Measurements from ENCODE around the gene MTOR.

The MTOR gene

DNA sequence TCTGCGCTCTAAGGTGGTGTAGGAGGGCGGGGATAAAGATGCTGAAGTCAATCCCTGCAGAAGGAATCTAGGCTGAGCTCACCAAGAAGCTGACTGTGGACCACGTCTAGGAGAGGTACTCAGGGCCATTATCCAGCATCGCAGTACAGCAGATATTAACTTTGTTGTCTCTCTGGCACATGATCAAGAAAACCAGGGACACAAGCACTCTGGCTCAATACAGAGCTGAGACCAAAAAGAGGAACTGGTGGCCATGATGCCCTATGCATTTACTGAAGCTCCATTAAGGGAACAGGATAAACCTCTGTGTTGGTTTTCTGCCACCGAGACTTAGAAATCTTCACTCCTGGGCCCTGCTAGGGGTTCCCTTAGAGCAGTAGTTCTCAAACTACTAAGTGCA is 111.2 kb downstream of the MTOR start:
- no peak for DNase-seq (ENCODE audit: low read depth in 2 of 2)

DNA sequence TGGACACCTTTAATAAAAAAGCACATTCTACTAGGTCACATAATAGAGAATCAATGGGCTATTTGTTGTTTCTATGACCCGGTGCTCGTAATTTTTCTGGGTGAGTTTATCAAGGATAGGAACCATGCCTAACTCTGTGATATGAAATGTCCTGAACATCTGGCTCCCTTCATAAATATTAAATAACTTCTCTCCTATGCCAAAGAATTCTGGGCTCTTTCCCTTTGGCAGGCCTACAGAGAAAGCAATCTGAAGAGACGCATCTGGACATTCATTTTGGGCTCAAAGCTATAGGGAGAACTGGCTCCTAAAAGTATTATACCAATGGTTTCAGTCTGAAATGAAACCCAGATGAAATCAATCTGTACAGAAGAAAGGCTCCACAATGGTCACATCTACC is 112.0 kb downstream of the MTOR start:
- DNase-seq (ENCODE audit: low read depth in 2 of 2), result no peak

DNA sequence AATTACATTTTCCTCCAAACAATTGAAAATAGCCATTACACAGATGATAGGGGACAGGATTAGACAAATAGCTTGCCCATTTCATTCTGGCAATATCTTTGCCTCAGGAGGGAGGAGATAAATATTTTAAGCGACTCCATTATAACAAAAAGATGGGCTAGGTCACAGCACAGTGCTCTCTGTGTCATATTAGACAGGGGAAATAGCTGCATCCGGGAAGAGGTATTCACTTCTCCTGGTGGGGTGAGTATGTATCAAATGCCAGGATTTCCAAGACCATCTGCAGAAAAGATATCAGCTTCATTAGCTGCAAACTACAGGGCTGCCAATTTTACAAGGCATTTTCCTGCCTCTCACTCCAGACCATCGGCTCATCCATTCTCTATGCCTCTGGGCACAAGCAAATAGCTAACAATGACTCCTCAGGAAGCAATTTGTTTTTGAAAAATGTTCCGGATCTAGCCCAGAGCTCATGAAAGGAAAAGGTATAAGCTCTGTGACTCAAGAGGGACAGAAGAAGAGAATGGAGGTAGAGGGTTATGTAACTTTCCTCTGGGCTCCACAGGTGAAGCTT is 115.1 kb downstream of the MTOR start:
- no peak for DNase-seq (ENCODE audit: low read depth in 2 of 2)

DNA sequence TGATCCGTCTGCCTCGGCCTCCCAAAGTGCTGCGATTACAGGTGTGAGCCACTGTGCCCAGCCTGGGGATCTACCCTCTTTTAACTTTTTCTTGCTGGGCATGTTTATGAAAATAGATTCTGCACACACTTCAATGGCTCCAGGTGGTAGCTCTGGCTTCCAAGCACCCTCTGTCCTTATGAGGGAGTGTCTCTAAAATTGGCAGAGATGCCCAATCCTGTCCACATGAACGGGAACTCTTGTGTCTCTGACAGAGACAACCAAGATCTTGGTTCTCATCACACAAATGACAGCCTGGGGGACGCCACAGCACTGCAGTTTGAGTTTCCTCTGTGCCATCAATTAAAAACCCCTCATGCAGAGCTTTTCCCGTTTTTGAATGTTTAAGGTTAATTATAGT is 116.6 kb downstream of the MTOR start:
- DNase-seq (ENCODE audit: low read depth in 2 of 2), result no peak

DNA sequence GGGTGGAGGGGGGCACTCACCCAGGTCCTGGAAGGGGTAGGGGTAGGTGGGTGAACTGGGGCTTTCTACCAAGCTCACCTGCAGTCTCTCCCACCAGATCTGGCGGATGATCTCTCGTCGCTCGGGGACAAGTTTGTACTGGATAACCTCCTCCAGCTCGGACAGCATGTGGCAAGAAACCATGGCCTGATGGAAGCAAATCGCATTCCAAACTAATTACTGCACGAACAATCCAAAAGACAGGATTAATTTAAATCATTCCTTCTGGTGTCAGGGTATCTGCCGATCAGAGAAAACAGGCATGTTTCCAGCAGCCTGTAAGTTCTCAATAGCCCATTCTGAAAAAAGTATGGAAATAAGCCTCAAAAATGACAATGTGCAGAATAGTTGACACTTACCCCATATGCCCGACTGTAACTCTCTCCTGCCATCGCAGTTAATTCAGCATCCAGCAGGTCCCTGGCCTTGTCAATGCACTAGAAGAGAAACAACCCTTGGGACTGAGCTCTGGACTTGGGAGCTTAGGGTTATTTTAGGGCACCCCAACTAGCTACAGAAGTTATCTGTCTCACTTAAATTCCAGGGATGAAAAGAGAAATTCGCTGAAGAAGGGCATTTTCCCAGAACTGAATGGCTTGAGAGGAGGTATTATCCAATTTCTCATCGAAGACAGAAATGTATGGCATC is 117.6 kb downstream of the MTOR start:
- no peak for DNase-seq (ENCODE audit: low read depth in 2 of 2)

DNA sequence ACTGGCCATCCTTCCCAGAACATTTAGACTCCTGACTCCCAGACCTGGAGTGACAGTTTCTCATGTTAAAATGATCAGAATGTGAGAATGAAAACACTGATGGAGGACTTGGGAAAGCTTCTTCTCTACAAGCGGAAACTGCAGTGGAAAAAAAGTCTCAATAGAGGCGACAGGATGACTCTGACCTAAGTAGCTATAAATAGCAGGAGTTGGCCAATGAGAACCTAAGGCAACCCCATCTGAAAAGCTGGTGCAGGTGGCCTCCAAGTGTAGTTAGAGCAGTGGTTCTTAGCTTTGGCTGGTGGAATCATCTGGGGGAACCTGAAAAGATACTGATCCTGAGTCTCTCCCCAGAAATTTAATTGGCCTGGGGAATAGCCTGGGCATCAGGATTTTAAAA is 118.4 kb downstream of the MTOR start:
- DNase-seq (ENCODE audit: low read depth in 2 of 2), result no peak

DNA sequence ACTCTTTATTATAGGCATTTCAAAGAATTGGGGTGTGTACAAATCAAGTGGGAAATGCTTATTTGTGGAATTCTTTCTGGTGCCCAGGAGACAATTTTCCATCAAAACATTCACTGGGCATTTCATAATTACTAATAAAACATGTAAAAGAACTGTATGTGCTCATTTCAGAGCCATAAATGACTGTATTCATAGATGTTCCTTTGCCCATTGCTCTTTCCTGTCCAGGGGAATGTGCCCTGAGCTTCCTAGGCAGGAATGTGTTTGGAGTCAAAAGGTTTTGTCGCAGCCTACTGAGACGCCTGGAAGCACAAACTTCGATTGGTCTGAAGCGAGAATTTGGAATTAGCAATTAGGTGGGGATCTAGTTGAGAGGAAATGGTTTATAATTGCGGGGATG is 119.0 kb downstream of the MTOR start:
- DNase-seq (ENCODE audit: low read depth in 2 of 2), result no peak

DNA sequence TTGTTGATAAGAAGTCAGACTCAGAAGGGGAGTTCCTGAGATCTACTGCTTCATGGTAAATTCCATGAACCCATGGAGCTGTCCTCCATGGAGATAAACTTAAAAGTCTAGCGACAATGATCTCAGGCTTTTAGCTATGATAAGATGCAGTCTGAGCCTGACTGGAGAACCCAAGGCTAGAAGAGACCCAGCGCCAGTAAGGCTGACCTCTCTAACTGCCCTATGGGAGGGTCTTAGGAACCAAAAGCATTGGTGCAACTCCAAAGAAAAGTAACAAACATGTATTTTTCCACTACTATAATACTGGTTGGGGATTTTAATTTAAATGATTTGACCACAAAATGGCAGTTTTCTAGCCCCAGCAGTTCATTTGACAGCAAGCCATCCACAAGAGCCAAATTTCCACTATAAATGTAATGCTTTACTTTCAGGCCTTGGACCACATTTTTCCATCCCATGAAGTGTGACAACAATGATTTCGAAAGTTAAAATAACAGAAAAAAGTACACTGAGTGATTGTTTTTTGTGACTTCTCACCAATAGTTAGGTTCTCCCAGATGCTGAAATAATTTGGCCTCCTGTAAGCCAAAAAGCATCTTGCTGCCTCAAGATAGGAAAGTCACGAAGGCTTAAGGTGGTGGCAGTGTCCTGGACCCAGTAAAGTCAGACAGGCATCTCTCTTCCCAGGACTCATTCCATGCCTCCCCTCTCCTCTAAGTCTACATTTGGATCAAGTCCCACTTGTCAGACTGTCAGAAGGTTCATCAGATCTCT is 119.5 kb downstream of the MTOR start:
- DNase-seq (ENCODE audit: low read depth in 2 of 2), result no peak

DNA sequence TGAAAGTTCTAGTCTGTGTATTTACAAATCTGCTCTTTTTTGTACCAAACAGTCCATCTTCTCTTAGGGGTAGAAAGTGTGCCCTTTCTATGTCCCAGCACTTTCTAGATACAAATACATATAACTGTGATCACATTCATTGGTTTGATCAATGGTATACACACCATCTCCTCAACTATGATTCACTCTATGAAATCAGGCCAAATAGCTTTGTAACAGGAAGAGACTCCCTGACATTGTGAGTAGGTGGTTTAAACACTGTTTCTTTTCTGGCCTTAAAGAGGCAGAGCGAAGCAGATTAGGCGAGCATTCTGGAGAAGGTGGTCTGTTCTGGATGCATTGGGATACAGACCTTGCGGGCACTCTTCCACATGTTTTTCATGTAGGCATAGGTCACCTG is 123.4 kb downstream of the MTOR start:
- DNase-seq (ENCODE audit: low read depth in 2 of 2), result no peak

DNA sequence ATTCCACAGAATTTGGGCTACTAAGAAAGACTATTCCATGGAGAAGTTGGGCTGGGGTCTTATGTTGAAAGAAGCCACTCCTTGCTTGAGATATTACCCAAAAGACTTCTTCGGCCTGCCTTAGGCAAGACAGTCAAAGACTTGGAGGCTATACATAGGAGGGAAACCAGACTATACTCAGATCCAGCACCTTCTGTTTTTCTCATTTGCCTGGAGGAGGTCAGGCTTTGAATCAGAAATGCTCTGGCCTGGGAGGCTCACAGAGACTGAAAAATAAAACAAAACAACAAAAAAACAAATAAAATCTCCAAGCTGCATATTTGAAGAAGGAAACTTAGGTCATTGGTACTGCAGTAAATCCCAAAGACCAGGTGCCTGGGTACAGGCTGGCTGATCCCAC is 124.3 kb downstream of the MTOR start:
- DNase-seq (ENCODE audit: low read depth in 2 of 2), result no peak

DNA sequence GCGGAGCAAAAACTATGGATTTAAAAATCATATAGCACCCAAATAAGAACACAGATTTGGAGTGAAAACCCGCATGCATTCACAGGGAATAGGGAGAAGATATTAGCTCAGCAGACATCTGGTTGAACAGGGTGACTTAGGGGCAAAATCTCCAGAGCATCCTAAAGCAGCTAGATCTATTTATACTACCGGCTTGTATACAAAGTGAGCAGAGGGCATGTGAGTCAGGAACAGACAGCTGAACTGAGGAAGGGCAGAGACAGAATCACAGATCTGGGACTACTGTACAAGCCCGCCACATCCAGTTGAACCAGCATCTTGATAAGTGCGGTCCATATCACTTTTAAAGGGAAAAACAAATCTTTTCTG is 127.5 kb downstream of the MTOR start:
- DNase-seq (ENCODE audit: low read depth in 2 of 2), result no peak

DNA sequence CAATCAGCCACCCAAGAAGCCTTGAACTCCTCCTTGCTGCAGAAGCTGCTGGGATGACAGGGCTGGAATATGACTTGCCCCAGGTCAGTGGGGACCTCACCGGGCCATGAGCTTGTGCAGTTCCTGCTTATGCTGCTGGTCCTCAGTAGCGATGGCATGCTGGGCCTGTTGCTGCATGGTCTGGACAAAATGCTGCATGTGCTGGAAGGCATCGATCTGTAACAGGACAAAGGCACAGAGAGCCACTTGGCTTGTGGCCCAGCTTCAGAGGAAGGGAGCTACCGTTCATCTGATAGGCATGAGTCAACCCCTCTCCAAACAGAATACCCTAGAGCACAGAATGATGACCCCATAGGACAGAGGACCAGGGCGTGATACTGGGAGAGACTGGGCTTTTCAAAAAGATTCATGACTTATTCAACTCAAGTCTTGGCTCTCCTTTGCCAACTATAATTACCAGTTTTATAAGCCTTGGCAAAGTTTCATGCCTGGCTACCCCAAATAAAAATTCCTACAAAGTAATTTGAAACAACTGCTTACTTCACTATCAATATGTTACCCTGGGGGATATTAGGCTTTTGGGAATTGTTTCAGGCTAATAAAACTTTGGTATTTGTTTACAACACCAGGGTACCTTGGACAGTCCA is 128.0 kb downstream of the MTOR start:
- DNase-seq (ENCODE audit: low read depth in 2 of 2), result no peak

DNA sequence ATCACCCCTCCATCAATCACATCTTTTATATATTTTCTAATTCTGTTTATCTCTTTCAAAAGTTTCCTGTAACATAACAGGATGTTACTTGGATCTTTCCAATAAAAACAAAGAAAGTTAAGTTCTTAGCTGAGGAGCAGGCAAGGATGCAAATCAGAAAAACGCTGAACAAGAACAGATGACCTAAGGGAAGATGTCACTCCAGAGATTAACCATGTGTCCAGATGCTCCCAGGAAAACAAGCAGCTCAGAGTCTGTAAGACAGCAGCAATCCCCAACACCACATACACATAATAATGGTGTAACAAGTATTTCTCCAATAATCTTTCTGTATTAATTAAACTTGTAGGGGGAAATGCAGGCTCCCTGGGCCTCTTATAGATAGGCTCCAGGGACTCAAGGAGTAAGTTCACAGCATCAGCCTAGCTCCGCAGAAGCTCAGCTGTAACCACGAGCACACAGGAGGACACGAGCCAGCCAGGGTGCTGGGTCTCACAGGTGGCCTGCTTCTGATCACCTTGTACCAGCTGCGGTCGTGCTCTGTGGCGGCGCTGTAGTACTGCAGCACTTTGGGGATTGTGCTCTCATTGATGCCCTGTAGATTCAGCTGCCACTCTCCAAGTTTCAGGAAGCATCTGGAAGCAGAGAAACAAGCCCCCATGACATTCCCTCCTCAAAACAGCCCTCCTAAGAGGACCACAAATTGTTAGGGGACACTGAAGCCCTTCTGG is 129.6 kb downstream of the MTOR start:
- DNase-seq (ENCODE audit: low read depth in 2 of 2), result no peak

DNA sequence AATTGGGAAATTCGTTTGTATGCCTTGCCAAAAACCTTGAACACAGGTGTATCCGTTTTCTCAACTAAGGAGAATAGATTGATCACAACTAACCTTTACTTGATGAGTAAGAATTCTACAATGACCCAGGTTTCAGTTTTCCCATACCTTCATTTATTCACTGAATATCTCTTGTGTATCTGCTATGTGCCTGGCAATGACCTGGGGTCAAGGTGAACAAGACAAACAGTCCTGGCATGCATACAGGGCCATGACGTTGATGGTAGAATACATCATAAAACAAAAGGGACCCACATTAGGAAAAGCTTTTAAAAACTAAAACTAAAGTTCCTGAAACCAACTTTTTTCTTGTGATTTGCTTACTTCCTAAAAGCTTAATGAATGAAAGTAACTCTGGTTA is 130.5 kb downstream of the MTOR start:
- DNase-seq (ENCODE audit: low read depth in 2 of 2), result no peak

DNA sequence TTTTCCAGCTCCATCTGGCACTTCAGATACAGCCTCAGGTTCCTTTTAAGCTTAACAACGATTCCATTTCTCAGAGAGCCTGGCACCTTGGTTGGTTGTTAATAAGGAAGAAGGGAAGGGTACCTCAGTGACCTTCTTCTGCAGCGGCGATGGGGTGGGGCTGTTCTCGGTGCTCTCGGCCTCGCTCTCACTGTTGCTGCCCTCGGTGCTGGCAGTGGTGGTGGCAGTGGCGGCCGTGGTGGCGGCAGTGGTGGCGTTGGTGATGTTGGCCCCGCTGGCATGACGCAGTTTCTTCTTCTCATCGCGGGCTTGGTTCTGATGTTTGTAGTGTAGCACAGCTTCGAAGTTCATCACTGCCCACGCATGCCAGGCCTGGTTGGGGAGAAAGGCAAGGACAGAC is 131.9 kb downstream of the MTOR start:
- DNase-seq (ENCODE audit: low read depth in 2 of 2), result no peak

DNA sequence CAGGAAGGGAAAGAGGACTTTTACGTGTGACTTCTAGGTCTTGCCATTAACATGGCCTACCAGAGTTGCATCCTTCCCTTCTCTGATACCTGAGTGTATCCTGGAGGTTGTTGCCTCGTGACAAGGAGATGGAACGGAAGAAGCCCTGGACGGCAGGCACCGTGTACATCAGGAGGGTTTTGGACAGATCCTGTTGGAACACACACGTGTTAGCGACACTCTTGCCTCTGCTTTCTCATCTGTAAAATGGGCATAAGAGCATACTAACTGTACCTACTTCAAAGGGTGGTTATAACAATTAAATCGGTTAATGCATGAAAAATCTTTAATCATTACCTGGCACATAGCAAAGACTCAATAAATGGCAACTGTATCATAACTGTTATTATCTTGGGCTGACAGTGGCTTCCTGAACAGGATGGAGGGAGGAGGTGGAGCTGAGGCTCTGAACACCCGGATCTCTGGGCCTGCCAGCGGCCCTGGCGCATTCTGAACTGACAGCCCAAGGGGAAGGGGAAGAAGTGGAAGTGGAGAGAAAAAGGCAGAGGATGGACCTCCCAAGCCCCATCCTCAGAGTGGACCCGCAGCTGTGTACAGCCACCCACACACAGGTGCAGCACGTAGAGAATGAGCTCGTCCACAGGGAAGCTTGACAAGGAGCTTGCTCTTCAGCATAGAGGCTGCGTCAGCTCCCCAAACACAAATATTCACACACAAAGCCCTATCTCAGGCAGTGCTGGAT is 132.5 kb downstream of the MTOR start:
- no peak for DNase-seq (ENCODE audit: low read depth in 2 of 2)

DNA sequence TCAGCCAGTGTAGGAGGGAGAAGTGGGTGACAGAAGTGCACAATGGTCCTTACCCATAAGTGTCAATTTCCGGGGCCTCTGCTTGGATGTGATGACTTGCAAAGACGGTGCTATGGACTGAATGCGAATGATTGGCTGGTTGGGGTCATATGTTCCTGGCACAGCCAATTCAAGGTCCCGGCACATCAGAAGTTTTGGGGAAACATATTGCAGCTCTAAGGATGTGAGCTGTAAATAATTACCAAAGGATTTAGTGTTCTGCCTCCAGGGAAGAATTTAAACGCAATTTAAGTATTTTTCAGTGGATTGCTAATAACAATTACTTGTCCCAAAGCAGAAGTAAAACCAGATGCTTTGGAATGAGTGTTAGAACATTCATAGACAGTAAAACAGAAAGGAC is 135.8 kb downstream of the MTOR start:
- DNase-seq (ENCODE audit: low read depth in 2 of 2), result no peak

DNA sequence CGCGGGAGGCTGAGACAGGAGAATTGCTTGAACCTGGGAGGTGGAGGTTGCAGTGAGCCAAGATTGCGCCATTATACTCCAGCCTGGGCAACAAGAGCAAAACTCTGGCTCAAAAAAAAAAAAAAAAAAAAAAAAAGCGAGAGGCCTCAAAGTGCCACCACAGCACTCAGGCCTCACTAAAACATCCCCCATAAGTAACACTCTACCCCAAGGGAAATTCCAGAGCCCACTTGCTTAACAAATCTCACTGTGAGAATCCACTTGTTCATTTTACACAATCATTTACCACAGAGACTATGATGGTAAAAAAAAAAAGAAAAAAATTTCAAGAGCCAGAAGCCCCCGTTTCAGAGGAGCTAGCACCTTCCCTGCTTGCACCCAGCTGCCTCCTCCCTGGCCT is 136.4 kb downstream of the MTOR start:
- DNase-seq (ENCODE audit: low read depth in 2 of 2), result no peak

DNA sequence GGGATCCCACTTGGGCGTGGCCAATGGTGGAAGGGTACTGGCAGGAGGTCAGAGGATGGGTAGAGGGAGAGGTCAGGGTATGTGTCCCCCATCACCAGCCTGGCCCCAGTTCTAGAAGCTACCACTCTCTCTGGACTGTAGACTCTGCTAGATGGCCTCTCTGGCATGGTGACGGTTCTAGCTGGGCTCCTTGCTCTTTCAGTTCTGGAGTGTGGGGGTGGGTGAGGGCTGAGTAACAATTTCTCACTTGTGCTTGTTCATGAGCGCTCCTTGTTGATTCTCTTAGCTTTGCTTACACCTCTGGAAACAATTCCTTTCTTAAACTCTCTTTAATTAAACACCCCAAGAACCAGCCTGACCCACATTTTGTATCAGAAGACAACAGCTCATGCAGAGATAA is 137.4 kb downstream of the MTOR start:
- no peak for DNase-seq (ENCODE audit: low read depth in 2 of 2)

DNA sequence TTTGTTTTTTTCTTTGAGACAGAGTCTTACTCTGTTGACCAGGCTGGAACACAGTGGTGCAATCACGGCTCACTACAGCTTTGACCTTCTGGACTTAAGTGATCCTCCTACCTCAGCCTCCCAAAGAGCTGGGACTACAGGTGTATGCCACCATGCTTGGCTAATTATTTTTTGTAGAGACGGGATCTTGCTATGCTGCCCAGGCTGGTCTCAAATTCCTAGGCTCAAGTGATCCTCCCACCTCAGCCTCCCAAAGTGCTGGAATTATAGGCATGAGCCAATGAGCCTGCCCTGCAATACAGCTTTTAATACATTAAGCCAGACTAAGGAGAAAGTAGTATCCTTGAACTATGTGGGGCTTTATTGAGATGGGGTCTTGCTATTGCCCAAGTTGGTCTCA is 146.0 kb downstream of the MTOR start:
- no peak for DNase-seq (ENCODE audit: low read depth in 2 of 2)

DNA sequence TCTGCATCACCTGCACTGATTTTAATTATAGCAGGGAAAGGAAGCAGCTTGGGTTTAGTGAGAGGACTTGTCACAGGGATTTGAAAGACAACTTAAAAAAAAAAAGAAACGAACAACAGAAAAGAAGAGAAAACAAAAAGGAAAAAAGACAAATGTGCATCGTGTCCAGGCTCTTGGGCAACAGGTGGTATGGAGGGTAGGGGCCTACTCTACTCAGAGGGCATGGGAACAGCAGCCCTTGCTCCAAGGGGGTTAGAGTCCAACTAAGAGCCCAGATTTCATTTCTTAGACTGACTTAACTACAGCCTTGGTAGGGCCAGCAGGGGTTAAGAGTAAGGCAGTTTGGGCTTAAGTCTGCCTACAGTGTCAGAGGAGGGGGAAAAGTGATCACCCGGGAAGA is 147.4 kb downstream of the MTOR start:
- no peak for DNase-seq (ENCODE audit: low read depth in 2 of 2)

Measured in stimulated activated CD8-positive, alpha-beta memory T cell treated with anti-CD3 and anti-CD28 coated beads, Interleukin-15, amount 100 ng/mL, for 48 hours (primary cell).